Testis (tissue), 2 donors: ENCODE measurements around the gene NUDT16.

Experiments
- POLR2A ChIP-seq: fragments of 450-650 bp; IDR thresholded peaks from one replicate; pipeline ENCODE4 v1.6.1; 2017; ENCODE audit warnings: antibody characterized with exemption, mild to moderate bottlenecking, moderate library complexity
- TF ChIP-seq, protein P1 (sequence below), 3 experiments: fragments of 450-650 bp in 2 of 3; fragments of 200-600 bp in 1 of 3; sonication (generic) in 1 of 3; IDR thresholded peaks; one replicate each; pipeline ENCODE4 v1.5.1; 2016 to 2019; ENCODE audit warnings: antibody characterized with exemption in 3 of 3, mild to moderate bottlenecking in 2 of 3, moderate library complexity in 1 of 3

DNA sequence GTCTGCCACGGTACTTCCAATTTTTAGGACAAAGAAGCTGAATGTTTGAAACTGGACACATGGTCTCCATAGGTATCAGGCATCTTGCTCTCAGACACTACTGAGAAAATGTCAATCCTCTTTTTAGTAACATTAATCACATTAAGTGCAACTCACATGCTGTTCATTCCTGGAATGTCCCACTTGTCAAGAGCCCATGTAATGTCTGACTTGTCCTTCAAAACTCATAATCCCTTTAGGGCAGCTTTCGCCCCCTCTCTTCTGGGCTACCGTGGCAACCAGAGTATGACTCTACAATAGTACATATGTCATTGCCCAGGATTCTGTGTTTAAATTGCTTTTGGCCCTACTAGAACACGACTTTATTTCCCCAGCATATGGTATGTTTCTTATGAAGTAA lies 12.3 kb downstream of the NUDT16 start:
- no peak for TF ChIP-seq POLR2A
- TF ChIP-seq, protein P1, sequence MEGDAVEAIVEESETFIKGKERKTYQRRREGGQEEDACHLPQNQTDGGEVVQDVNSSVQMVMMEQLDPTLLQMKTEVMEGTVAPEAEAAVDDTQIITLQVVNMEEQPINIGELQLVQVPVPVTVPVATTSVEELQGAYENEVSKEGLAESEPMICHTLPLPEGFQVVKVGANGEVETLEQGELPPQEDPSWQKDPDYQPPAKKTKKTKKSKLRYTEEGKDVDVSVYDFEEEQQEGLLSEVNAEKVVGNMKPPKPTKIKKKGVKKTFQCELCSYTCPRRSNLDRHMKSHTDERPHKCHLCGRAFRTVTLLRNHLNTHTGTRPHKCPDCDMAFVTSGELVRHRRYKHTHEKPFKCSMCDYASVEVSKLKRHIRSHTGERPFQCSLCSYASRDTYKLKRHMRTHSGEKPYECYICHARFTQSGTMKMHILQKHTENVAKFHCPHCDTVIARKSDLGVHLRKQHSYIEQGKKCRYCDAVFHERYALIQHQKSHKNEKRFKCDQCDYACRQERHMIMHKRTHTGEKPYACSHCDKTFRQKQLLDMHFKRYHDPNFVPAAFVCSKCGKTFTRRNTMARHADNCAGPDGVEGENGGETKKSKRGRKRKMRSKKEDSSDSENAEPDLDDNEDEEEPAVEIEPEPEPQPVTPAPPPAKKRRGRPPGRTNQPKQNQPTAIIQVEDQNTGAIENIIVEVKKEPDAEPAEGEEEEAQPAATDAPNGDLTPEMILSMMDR (IDR thresholded peaks at IDR 0.05), result no peak
